ENCODE data around the gene HBG1.
A peak's percentile ranks its signal among the peaks of the same experiment; 100 is the strongest.

HBG1 gene

DNA sequence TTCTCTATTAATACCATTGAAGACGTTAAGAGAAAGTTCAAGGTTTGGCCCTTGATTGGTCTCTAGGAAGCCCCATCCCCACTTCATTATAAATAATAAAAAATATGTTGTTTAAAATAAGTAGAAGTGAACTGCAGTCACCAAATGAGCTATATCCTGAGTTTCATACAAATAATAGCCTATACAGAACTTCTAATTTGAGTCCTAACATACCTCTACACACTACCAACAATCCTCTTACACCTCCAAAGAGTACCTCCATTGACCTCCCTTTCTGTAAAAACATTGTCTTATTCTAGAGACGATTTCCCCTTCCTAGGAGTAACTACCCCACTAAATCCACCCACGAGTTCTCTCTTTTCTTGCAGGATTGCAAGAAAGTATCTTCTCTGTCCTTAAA lies 8.2 kb downstream of the HBG1 start:
- no peak for FAIRE-seq
- TF ChIP-seq POLR2AphosphoS5 (IDR thresholded peaks at IDR 0.05; ENCODE audit: low read depth, low read length) (no peak), POLR2A (IDR thresholded peaks at IDR 0.05; ENCODE audit: low read depth, low read length) (no peak)
- no peak for DNase-seq (ENCODE audit: insufficient read length)

DNA sequence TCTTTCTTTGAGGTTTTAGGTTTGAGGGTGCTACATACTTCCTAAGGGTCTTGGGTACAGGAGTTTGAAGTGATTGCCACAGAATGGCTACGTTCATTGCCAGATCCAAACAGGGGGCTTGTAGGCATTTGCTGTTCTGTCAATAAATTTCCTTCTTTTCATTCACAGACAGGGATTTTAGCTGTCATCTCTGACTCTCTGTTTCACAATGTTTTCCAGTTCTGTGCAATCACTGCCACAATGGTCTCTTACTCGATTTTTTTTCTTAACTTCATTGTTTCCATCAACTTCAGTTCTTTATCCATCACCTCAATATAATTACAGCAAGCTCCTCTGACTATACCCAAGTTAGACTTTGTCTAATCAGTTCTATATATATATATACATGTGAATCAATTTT lies 9.2 kb downstream of the HBG1 start:
- TF ChIP-seq TAF1 (IDR thresholded peaks at IDR 0.05; ENCODE audit: borderline replicate concordance, low read depth, low read length) (no peak), POLR2AphosphoS5 (IDR thresholded peaks at IDR 0.05; ENCODE audit: low read depth, low read length) (no peak), POLR2A (IDR thresholded peaks at IDR 0.05; ENCODE audit: low read depth, low read length) (no peak)
- DNase-seq (ENCODE audit: insufficient read length), result no peak
- FAIRE-seq, result peak; percentile 30

DNA sequence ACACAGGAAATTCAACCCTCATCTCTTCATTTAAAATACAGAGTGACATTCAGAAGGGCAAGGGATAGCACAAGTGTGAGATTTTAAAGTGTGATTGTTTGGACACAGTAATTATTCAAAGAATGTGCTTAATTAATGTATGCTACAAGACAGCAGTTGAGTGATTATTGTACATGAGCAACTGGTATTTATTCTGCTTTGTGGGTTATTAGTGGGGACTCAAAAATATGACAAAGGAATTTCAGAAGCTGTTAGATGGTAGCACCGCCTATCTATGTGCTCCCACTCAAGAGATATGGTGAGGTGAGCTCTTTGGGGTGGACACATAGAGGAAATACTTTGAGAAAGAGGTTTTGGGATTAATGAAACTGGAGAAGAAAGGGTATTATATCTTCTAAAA lies 9.6 kb downstream of the HBG1 start:
- no peak for TF ChIP-seq TAF1 (IDR thresholded peaks at IDR 0.05; ENCODE audit: borderline replicate concordance, low read depth, low read length)
- TF ChIP-seq POLR2A (IDR thresholded peaks at IDR 0.05; ENCODE audit: low read depth, low read length), result no peak
- TF ChIP-seq POLR2AphosphoS5 (IDR thresholded peaks at IDR 0.05; ENCODE audit: low read depth, low read length), result no peak
- DNase-seq (ENCODE audit: insufficient read length), result no peak
- FAIRE-seq, result no peak

DNA sequence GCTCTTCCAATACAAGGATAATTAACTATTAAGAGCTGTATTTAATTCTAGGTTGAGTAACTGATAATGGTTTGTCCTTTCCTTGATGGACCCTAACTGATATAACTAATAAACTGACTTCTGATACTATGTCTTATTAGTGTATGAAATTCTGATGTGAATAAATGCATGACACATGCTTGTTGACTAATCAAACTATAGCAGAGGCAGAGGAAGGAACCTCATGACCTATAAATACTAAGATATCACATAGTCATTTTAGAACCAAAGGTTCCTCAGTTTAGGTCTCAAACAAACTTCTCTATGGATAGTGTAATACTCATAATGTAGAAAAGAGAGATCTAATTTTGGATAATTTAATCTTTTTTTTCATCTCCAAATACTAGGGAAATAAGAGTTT lies 10.6 kb downstream of the HBG1 start:
- FAIRE-seq (no peak), DNase-seq (ENCODE audit: insufficient read length) (no peak)
- TF ChIP-seq POLR2A (IDR thresholded peaks at IDR 0.05; ENCODE audit: low read depth, low read length) (no peak), TAF1 (IDR thresholded peaks at IDR 0.05; ENCODE audit: borderline replicate concordance, low read depth, low read length) (no peak), POLR2AphosphoS5 (IDR thresholded peaks at IDR 0.05; ENCODE audit: low read depth, low read length) (no peak)

DNA sequence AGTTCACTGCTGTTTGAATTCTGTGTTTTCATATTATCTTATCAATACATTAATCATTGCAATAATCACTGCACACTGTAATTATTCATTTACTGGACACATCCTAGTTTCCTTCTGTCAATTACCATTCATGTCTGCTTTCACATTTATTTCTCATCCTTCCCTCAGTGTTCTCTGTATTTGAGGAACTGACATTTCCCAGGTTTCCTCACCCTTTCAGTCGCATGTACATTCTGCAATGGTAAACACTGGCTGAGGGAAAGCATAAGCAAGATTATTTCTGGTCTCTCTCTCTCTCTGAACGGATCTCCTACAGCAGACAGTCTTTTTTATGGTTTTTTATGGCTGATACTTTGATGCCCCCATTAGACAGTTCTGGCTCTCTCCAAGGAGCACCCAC lies 11.2 kb downstream of the HBG1 start:
- TF ChIP-seq POLR2AphosphoS5 (IDR thresholded peaks at IDR 0.05; ENCODE audit: low read depth, low read length) (no peak), TAF1 (IDR thresholded peaks at IDR 0.05; ENCODE audit: borderline replicate concordance, low read depth, low read length) (no peak), POLR2A (IDR thresholded peaks at IDR 0.05; ENCODE audit: low read depth, low read length) (no peak)
- FAIRE-seq, result no peak

DNA sequence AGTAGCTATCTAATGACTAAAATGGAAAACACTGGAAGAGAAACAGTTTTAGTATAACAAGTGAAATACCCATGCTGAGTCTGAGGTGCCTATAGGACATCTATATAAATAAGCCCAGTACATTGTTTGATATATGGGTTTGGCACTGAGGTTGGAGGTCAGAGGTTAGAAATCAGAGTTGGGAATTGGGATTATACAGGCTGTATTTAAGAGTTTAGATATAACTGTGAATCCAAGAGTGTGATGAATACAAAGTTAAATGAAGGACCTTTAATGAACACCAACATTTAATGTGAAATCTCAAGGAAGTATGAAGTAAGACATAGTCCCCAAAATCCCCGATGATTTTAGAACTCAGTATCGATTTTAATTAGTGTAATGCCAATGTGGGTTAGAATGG lies 12.2 kb downstream of the HBG1 start:
- TF ChIP-seq POLR2AphosphoS5 (IDR thresholded peaks at IDR 0.05; ENCODE audit: low read depth, low read length) (no peak), TAF1 (IDR thresholded peaks at IDR 0.05; ENCODE audit: borderline replicate concordance, low read depth, low read length) (no peak), POLR2A (IDR thresholded peaks at IDR 0.05; ENCODE audit: low read depth, low read length) (no peak)
- no peak for DNase-seq (ENCODE audit: insufficient read length)
- no peak for FAIRE-seq

More for the DNA sequence above, 11.2 kb downstream of the HBG1 start:
- DNase-seq (ENCODE audit: insufficient read length), result no peak

DNA sequence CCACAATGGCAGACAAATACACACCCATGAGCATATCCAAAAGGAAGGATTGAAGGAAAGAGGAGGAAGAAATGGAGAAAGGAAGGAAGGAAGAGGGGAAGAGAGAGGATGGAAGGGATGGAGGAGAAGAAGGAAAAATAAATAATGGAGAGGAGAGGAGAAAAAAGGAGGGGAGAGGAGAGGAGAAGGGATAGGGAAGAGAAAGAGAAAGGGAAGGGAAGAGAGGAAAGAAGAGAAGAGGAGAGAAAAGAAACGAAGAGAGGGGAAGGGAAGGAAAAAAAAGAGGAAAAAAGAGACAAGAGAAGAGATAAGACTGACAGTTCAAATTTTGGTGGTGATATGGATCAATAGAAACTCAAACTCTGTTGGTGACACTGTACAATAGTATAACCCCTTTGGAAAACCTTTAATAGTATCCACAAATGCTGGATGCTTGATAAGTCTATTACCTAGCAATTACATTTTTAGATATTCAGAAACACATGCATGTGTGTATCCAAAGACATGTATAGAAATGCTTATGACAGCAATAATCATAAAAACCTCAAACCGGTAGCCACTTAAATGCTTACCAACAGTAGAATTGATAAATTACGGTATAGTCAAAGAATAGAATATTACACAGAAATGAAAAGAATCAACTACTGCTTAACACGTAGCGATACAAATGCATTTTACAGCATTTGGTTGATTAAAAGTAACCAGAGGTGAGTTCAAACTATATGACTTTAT lies 14.1 kb downstream of the HBG1 start:
- TF ChIP-seq POLR2AphosphoS5 (IDR thresholded peaks at IDR 0.05; ENCODE audit: low read depth, low read length) (no peak), TAF1 (IDR thresholded peaks at IDR 0.05; ENCODE audit: borderline replicate concordance, low read depth, low read length) (no peak), POLR2A (IDR thresholded peaks at IDR 0.05; ENCODE audit: low read depth, low read length) (no peak)
- FAIRE-seq (no peak), DNase-seq (ENCODE audit: insufficient read length) (no peak)

DNA sequence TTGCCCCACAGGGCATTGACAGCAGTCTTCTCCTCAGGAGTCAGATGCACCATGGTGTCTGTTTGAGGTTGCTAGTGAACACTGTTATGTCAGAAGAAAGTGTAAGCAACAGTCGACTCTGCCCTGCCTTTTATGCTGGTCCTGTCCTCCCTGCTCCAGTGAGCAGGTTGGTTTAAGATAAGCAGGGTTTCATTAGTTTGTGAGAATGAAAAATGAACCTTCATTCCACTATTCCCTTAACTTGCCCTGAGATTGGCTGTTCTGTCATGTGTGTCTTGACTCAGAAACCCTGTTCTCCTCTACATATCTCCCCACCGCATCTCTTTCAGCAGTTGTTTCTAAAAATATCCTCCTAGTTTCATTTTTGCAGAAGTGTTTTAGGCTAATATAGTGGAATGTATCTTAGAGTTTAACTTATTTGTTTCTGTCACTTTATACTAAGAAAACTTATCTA lies 15.2 kb downstream of the HBG1 start, which contains the start of gene HBD:
HBD (minus strand) TSS at position 103 of the 454 bp plus-strand sequence; CDS start at position 53, 50 bp downstream.
- TF ChIP-seq TAF1 (IDR thresholded peaks at IDR 0.05; ENCODE audit: borderline replicate concordance, low read depth, low read length) (no peak), POLR2AphosphoS5 (IDR thresholded peaks at IDR 0.05; ENCODE audit: low read depth, low read length) (no peak), POLR2A (IDR thresholded peaks at IDR 0.05; ENCODE audit: low read depth, low read length) (no peak)
- no peak for DNase-seq (ENCODE audit: insufficient read length)
- peak; percentile 70 for FAIRE-seq

DNA sequence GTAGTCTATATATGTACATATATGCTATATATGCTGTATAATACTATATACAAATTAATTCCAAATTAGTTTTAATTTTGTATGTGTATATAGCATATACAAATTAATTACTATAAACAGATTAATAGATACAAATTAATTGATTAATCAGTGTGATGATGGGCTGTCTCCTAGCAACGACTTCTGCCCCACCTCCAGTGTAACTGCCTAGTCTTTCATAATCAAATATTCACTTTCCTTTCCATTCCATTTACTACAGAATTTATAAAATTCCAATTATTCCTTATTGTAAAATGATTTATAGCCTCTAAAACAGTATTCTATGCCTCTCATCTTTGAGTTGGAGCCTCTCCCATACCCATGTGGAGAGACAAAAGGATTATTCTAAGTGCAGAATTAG lies 16.4 kb downstream of the HBG1 start:
- TF ChIP-seq POLR2AphosphoS5 (IDR thresholded peaks at IDR 0.05; ENCODE audit: low read depth, low read length), result no peak
- no peak for TF ChIP-seq POLR2A (IDR thresholded peaks at IDR 0.05; ENCODE audit: low read depth, low read length)
- no peak for TF ChIP-seq TAF1 (IDR thresholded peaks at IDR 0.05; ENCODE audit: borderline replicate concordance, low read depth, low read length)
- FAIRE-seq, result no peak
- DNase-seq (ENCODE audit: insufficient read length), result no peak

DNA sequence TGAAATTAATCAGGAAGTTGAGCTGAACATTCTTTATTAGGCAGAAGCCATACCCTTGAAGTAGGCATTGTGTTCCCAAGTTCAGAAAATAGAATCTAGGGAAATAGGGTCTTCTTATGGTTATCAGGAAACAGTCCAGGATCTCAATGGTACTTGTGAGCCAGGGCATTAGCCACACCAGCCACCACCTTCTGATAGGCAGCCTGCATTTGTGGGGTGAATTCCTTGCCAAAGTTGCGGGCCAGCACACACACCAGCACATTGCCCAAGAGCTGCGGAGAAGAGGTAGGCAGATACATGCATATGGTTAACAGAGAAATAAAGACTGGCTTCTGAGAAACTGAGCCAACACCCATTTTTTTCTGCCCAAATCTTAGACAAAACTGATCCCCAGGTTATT lies 16.8 kb downstream of the HBG1 start:
- TF ChIP-seq POLR2AphosphoS5 (IDR thresholded peaks at IDR 0.05; ENCODE audit: low read depth, low read length), result no peak
- FAIRE-seq, result peak; percentile 62
- DNase-seq (ENCODE audit: insufficient read length), result no peak

DNA sequence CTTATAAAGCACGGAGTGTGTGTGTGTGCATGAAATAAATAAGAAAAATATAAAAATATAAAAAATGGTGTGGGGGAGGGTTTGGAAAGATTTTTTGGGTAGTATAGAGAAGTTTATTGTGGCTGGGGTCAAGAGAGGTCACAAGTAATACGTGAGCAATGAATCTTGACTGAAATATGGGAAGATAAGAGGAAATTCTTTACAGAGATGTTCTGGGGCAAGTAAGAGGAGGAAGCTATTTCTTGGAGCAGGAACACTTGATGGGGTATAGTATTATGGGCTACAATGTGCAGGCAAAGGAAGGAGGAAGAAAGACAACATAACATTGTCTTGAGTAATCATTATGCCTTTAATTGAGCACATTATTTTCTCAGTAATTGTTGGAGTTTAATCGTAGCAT lies 17.5 kb downstream of the HBG1 start:
- no peak for TF ChIP-seq TAF1 (IDR thresholded peaks at IDR 0.05; ENCODE audit: borderline replicate concordance, low read depth, low read length)
- no peak for TF ChIP-seq POLR2AphosphoS5 (IDR thresholded peaks at IDR 0.05; ENCODE audit: low read depth, low read length)
- TF ChIP-seq POLR2A (IDR thresholded peaks at IDR 0.05; ENCODE audit: low read depth, low read length), result no peak
- DNase-seq (ENCODE audit: insufficient read length), result no peak
- no peak for FAIRE-seq

DNA sequence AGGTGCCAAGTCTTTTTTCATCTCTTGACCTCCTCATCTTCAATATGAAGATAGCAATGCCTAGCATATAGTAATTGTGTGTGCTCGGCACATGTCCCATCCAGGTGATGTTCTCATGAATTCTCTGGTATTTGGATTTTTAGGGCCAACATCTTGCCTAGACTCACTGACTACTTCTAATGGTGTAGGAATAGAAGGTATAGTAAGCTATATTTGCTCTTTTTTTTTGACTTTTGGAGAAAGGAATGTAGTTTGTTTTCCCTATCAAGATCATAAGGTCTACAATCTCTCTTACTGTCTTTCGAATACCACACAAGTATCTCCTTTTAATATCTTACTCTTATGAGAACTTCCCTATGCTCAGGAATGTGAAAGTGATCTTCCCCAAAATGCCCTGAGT lies 18.5 kb downstream of the HBG1 start:
- FAIRE-seq, result no peak
- no peak for DNase-seq (ENCODE audit: insufficient read length)
- no peak for TF ChIP-seq POLR2A (IDR thresholded peaks at IDR 0.05; ENCODE audit: low read depth, low read length)
- no peak for TF ChIP-seq POLR2AphosphoS5 (IDR thresholded peaks at IDR 0.05; ENCODE audit: low read depth, low read length)
- TF ChIP-seq TAF1 (IDR thresholded peaks at IDR 0.05; ENCODE audit: borderline replicate concordance, low read depth, low read length), result no peak
